ENCODE results near the gene FOXM1. TPM values are rescaled to one million over a fixed set of nuclear protein-coding genes. Genes with fewer than 3 reads are reported as not detected.

The FOXM1 gene
- total and polyA plus RNA-seq, 2 of the 13 experiments (the other 11 are each of a cell fraction or from before 2014, with no cell fraction given), result 17.1 to 25.9 TPM

GRCh38 chr12:2877953-2878732, 1.2 kb upstream of the FOXM1 start (continued):
- no peak for TF ChIP-seq ZHX2 (IDR thresholded peaks at IDR 0.05; ENCODE audit: low read depth)
- TF ChIP-seq ZHX2 (CRISPR knock-in tag; IDR thresholded peaks at IDR 0.05; ENCODE audit: borderline replicate concordance), result no peak
- TF ChIP-seq AKNA (CRISPR knock-in tag; IDR thresholded peaks at IDR 0.05; ENCODE audit: borderline replicate concordance), result no peak
- TF ChIP-seq BRD4 (CRISPR knock-in tag; IDR thresholded peaks at IDR 0.05), result peak; percentile 55; the same call in 1 of the 2 replicates
- TF ChIP-seq ADNP (CRISPR knock-in tag; IDR thresholded peaks at IDR 0.05), result peak; percentile 93
- no peak for TF ChIP-seq ZNF850 (CRISPR knock-in tag; conservative IDR thresholded peaks at IDR 0.05)
- 0 out of 2 replicates have a peak, but pooled peaks have one; percentile 15 for TF ChIP-seq SPEN (CRISPR knock-in tag; IDR thresholded peaks at IDR 0.05; ENCODE audit: low read depth)
- no peak for TF ChIP-seq HOXA7 (CRISPR knock-in tag; IDR thresholded peaks at IDR 0.05)
- TF ChIP-seq PAWR (CRISPR knock-in tag; IDR thresholded peaks at IDR 0.05; ENCODE audit: borderline replicate concordance), result no peak
- TF ChIP-seq ZBTB20 (CRISPR knock-in tag; IDR thresholded peaks at IDR 0.05; ENCODE audit: borderline replicate concordance, low read depth), result no peak
- no peak for TF ChIP-seq ZNF570 (CRISPR knock-in tag; IDR thresholded peaks at IDR 0.05; ENCODE audit: borderline replicate concordance)
- TF ChIP-seq ZNF446 (CRISPR knock-in tag; IDR thresholded peaks at IDR 0.05), result no peak
- TF ChIP-seq ZNF280D (CRISPR knock-in tag; IDR thresholded peaks at IDR 0.05), result peak; percentile 64; the same call in 1 of the 2 replicates
